Measurements from ENCODE around the gene RUNX2.

The RUNX2 gene

GRCh38 chr6:45353654-45354053 is 25.5 kb downstream of the RUNX2 start:
- DNase-seq: no peak

GRCh38 chr6:45364466-45364865 is 36.3 kb downstream of the RUNX2 start:
- no peak for DNase-seq

- no peak for DNase-seq
These were observed 36.9 kb downstream of the RUNX2 start for GRCh38 chr6:45365036-45365435.

DNA sequence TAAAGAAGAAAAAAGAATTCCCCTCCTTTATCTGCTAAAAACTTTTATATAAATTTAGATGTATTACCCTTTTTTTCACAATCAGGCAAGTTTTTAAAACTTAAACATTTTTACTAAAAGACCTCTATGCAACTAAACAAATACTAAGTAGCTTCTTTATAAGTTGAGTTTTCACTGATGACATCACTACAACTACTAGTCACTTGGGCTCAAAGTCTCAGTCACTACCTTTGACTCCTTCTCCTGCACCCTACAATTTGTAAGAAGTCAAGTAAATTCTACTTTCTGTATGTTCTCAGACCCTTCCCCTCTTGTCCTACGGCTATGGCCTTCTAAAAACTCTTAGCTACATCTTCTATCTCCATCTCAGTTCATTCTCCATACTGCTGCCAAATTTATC is 38.4 kb downstream of the RUNX2 start:
- no peak for DNase-seq

DNA sequence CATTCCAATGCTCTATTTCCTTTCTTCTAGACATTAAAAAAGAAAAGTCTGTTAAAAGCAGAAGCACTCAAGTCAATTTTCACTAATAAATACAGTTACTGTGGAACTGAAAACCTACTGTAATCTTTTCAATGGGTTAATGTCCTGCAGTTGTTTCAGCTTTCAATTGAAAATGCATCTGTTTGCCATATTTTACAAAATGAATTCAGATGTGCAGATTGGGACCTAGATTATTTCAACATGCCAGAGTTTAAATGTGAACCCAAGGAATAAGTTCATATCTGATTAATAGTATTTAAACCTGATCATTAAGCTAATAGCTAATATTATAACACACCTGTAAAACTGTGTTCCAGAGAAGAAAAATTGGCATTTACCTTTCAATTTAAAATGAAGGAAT is 39.9 kb downstream of the RUNX2 start:
- DNase-seq: no peak

DNA sequence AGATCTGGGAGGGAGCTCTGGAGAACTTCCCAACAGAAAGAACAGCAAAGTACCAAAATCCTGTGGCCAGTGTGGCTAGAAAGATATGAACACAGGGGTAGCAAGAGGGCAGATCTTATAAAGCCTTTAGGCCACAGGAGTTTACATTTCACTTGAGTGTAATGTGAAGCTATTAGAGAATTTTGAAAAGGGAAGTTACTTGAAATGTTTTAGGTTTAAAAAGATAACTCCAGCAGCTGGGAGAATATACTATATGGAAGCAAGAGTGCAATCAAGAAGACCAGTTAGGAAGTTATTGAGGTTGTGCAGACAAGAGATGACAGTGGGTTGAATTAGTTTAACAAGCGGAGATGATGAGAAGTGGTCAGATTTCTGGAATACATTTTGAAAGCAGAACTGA is 41.7 kb downstream of the RUNX2 start:
- no peak for DNase-seq

DNA sequence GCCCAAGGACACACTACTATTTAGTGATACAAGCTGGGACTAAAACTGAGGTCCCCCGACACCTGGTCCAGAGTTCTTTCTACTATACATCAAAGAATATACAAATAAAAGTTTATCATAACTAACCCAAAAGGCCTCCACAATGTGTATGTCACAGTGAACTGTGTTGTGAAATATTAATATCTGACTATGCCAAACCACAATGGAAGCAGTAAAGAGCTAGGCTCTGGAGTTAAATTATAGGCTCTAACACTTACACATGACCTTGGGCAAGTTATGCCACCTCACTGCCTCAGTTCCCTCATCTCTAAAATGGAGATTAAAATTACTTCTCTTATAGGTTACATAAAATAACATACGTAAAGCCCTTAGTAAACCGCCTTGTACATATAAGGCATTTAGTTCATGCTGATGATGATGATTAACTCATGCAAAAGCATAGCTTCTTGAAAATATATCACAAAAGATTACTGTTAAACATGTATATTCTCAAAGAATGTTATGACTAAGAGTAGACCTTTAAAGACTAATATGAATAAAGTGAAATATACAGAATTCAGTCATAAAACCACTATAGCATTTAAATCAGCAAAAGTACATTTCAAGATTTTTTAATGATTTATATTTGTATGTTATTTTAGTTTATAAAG is 43.9 kb downstream of the RUNX2 start:
- DNase-seq: no peak

DNA sequence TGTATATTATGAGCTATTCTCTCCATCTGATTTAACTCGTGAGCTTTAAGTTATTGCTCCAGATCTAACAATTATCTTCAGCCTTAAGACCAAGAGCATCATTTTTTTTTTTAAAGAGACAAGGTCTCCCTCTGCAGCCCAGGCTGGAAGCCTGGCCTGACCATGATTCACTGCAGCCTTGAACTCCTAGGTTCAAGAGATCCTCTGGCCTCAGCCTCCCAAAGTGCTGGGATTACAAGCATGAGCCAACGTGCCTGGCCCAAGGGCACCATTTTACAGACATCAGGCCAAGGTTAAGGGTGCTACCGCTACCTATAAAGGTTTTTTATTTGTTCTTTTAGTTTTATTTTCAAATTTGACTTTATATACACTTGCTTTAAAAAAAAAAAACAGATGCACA is 47.3 kb downstream of the RUNX2 start:
- DNase-seq: no peak

DNA sequence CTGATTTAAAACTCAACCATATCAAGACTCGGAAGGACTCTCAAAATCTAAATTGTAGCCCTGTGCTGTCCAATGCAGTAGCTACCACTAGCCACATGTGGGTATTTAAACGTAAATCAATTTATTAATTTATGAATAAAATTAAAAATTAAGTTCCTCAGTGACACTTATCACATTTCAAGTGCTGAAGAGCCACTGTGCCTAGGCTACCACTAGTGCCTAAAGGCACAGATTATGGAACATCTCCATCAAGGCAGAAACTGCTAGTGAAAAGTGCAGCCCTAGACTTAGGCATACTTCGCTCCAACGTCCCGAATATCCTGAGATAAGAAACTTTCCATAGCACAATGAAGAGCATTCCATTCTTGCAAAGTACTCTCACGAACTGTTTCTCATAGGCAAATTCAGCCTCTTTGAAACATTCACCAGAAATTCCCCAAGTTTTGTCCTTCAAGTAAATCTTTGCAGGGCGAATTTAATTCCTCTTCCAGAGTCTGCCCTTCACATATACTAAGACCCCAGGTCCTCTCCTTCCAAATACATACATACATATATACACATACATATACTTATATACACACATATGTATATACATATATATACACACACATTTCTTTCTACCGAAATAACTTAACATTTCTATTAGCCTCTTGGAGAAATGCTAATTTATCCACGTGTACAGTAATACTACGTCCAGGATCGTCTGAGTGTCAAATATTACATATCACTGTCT is 48.3 kb downstream of the RUNX2 start:
- DNase-seq: no peak

GRCh38 chr6:45377043-45377553 is 49.0 kb downstream of the RUNX2 start:
- DNase-seq: no peak

DNA sequence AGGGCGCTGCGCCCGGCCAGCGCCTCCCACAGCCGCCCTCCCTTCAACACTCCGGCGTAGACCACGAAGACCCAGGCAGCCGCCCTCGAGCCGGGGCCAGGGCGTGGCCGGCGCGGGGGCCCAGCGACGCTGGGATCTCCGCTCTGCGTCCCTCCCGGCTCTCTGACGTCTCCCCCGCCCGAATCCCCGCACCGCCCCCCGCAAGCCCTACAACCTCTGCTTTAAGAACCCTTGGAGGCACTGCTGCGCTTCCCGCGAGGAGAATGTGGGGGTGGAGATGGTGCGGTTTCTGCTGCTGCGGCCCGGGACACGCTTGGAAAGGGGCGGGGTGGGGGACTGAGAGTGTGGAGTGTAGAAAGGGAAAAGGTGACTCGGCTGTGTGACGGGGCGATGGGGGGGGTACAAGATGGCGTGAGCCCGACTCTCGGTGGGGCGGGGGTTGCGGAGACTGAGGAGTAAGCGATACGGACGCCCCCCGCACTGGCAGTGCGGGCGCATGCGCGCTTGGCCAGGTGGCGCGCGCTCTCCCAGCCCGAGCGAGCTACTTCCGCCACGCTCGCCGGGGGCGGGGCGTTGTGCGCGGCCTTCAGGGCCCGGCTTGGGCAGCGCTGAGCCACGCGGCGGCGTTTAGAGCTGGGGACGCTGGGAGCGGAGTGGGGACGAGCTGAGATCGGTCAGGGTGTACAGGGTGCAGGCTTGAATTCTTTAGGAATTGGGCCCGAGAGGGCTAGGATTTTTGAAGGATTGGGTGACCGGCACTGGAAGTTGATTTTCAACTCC is 49.6 kb downstream of the RUNX2 start, which contains the start of gene SUPT3H:
Gene SUPT3H (minus strand): TSS at position 381 of the 780 bp plus-strand sequence.
- peak; percentile 82 for DNase-seq

DNA sequence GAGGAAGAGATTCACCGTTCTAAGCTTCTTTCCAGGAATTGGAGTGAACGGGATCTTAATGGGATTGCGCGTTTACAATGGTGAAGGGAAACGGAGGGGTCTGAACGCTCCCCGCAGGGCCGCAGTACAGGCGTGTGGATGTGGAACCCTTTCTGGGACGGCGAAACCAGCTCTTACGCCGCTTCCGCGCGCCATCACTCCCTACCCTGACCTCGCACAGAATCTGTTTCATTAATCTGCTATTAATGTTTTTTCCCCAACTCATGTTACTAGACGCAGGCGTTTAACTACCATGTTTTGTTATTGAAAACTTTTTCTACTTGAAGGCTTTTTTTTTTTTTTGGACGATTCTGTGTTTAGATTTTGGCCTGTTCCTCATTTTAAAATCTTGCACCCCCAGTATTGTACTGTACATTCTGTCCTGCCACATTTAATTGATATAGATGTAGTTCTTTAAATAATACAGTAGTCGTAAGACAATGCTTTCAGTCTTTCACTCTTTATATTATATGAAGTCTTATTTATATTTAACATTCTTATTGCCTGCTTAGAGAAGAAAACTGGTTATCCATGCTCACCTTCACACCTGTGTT is 50.3 kb downstream of the RUNX2 start:
- no peak for DNase-seq

- no peak for DNase-seq
These were observed 54.3 kb downstream of the RUNX2 start for GRCh38 chr6:45382391-45382790.

DNA sequence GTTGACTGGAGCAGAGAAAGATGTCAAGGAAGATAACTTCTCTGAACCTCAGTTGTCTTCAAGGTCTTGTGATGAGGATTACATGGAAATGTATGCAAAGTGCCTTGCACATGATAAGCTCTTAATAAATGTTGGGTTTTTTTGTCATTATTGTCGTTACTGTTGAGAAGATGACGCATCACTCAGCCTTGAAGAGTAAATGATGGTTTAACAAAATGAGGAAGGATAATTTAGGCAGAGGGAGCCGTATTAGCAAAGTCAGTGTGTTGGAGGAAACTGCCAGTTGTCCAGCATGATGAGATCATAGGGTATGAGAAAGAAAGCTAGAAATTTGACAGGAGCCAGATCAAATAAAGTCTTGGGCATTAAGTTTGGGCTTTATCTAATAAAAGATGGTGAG is 58.4 kb downstream of the RUNX2 start:
- DNase-seq: no peak

DNA sequence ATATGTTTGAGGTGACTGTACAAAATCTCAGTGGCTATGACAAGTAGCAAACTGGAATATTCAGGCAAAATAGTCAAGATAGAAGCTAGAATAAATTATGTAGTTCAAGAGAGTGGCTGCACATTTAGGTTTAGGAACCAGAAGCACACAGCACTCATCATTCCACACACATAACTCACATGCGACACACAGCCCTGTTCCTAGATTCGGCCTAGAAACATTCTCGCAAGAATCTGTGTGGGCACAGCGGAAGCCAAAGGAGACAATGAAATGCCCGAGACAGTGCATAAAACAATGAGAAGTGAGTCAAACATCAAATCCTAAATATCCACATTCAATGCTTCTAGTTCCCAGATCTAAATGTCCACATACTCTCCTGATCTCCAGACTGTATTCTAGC is 59.1 kb downstream of the RUNX2 start:
- no peak for DNase-seq

GRCh38 chr6:45388328-45388727 is 60.2 kb downstream of the RUNX2 start:
- DNase-seq: no peak

GRCh38 chr6:45394586-45395095 is 66.5 kb downstream of the RUNX2 start:
- no peak for DNase-seq

DNA sequence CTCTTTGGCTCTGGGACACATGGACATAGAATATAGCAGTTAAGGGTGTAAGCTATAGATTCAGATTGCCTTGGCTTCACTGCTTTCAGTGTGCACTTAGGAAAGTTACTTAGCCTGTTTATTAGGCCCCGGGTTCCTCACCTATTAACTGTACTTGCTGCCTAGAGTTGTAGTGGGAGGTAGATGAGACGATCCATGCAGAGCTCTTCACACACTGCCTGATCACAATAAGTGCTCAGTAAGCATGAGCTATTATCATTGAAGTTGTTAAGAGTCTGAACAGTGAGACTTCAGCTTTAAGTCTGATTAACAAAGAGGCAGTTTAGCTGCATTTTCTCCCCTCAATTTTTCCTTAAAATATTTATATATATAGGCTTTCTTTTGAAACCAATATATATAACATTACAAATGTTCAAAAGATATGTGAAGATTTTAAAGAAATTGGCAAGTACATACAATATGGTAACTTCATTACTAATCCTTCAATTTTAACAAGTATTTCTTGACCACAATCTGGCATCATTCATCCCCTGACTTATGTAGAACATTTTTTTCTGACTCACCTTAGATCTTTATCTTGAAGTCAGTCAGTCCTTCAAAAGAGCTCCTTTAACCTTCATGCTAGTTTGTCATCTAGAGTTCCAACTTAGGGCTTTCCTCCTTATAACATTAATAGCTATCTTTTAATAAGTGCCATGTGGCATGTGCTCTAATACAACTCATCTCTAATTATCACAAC is 70.1 kb downstream of the RUNX2 start:
- no peak for DNase-seq

DNA sequence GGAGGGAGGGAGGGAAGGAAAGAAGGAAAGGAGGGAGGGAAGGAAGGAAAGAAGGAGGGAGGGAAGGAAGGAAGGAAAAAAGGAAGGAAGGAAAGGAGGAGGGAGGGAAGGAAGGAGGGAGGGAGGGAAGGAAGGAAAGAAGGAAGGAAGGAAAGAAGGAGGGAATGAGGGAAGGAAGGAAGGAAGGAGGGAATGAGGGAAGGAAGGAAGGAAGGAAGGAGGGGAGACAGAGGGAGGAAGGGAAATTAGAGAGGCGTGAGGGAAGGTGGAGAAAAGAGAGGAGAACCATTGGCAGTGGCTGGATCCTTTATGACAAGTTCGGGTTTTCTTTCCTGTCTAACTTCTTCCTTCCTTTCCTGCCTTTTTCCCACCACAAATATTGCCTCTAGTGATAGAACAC is 71.9 kb downstream of the RUNX2 start:
- no peak for DNase-seq

- DNase-seq: no peak
These were observed 83.8 kb downstream of the RUNX2 start for GRCh38 chr6:45411959-45412358.

- DNase-seq: no peak
These were observed 87.2 kb downstream of the RUNX2 start for GRCh38 chr6:45415315-45415714.

DNA sequence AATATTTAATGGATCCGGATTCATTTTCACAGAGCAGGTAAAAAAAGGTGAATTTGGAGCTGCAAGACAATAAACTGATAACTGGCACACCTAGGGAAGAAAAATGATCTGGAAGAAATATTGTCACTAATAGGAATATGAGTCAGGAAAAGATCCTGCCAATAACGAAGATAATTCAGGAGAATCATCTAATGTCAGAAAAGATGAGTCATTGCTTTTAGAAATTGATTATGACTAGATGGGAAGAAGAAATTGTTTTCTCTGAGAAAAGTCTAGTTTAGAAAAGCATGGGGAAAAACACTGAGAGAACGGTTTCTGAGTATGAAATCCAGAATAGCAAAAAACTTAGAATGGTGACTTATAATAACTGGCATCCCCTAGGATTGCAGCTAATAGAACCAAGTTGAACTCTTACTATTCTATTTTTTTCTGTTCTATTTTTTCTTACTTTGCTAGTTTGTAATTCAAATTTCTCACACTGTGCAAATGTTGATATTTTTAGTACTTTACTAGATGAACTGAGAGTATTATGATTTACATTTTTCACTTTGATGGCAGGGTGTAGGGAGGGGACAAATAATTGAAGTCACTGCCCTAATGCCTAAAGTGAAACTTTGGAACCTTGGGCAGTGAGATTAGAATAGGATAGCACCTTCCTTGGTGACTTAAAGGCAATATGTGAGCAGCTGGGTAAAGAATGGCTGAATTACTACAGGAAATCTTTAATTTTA is 87.8 kb downstream of the RUNX2 start:
- DNase-seq: no peak
